NB4 (cell line): ENCODE data around the gene IMPACT.

Experiments used
- DNase-seq: peaks from one replicate; pipeline ENCODE4 v3.0.0; 2010; ENCODE audit warnings: low read depth
- H3K4me3 ChIP-seq: one replicate; pipeline ENCODE4 v1.5.1; 2011; ENCODE audit warnings: mild to moderate bottlenecking, low read depth, low read length, moderate library complexity
- MYC ChIP-seq: IDR thresholded peaks from 2 replicates; pipeline ENCODE4 v1.6.1; 2011; ENCODE audit warnings: low read depth, low read length
- POLR2A ChIP-seq: IDR thresholded peaks from 2 replicates; pipeline ENCODE4 v1.6.1; 2011; ENCODE audit warnings: mild to moderate bottlenecking; ENCODE audit not compliant: insufficient read length; ENCODE audit errors: extremely low read depth
- TF ChIP-seq, protein P1 (sequence below): IDR thresholded peaks from one replicate; pipeline ENCODE4 v1.5.1; 2012; ENCODE audit warnings: low read depth, low read length
- TF ChIP-seq, protein P2 (sequence below): IDR thresholded peaks from 2 replicates; pipeline ENCODE4 v1.6.1; 2011; ENCODE audit warnings: low read depth, low read length

The IMPACT gene

DNA sequence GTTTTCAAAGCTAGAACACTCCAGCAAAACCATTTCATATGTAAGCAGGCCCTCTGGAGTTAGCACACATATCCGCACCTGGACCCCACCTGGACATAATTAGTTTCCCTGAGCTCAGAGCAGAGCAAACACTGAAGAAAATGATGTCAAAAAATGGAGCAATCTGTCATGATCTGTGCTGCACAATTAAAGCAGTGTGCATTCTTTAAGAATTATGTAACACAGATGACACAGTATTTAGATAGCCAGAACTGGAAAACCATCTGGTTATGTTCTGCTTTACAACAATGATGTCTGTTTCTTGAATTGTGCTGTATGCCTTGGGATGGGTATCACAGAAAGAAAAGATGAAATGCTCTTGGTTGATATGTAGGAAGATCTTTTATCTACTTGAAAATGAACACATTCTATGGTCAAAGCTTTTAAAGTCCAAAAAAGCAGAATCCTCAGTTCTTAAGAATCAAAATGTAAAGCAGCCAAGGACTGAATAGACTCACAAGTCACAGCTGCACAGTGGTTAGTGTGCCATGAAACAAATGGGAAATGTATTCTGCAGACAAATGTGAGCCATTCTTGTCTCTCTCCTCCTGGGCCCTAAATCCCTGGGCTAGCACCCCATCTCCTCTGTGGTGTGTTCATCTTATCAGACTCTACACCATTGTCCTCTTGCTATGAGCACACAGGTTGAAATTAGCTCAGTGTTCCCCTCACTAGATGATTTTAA is 70.7 kb downstream of the IMPACT start:
- H3K4me3 ChIP-seq: no peak overlapping the region
- no peak for DNase-seq
- TF ChIP-seq, protein P1, sequence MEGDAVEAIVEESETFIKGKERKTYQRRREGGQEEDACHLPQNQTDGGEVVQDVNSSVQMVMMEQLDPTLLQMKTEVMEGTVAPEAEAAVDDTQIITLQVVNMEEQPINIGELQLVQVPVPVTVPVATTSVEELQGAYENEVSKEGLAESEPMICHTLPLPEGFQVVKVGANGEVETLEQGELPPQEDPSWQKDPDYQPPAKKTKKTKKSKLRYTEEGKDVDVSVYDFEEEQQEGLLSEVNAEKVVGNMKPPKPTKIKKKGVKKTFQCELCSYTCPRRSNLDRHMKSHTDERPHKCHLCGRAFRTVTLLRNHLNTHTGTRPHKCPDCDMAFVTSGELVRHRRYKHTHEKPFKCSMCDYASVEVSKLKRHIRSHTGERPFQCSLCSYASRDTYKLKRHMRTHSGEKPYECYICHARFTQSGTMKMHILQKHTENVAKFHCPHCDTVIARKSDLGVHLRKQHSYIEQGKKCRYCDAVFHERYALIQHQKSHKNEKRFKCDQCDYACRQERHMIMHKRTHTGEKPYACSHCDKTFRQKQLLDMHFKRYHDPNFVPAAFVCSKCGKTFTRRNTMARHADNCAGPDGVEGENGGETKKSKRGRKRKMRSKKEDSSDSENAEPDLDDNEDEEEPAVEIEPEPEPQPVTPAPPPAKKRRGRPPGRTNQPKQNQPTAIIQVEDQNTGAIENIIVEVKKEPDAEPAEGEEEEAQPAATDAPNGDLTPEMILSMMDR: no peak
- TF ChIP-seq MYC (no peak), POLR2A (no peak)
- TF ChIP-seq, protein P2, sequence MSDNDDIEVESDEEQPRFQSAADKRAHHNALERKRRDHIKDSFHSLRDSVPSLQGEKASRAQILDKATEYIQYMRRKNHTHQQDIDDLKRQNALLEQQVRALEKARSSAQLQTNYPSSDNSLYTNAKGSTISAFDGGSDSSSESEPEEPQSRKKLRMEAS: no peak

DNA sequence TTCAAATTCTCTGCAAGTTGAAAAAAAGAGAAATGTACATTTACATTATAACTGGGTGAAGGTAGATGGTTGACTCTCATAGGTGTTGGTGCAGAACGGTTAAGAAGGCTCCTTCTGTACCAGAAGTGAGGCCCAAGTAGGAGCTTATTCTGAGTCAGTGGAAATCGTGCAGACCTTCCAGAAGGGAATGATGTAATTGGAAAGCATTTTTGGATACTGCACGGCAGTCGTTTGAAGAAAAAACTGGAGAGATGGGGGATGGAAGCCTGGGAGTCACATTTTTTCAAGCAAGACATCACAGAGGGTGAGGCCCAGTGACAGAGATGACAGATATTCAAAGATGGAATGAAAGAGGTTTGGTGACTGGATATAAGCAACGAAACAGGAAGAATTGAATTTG is 73.3 kb downstream of the IMPACT start:
- no peak for DNase-seq
- no peak overlapping the region for H3K4me3 ChIP-seq
- TF ChIP-seq, protein P1: no peak
- TF ChIP-seq POLR2A (no peak), MYC (no peak)
- TF ChIP-seq, protein P2: no peak

DNA sequence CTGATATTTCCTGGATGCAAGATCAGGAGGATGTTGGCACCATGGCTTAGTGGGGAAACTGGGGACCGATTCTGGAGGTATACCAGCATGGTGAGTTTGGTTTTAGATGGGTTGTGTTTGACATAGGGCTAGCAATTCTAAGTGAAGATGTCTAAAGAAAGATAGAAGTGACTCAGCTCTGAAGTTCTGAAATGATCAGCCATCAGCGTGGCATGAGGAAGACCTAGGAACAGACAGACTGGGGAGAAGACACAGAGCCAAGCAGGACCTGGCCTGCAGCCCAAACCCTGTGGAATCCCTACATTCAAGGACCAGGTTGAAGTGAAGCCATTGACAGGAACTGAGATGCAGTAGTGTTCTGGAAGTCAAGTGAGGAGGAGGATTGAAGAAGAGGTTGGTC is 73.7 kb downstream of the IMPACT start:
- DNase-seq: no peak
- TF ChIP-seq, protein P1: no peak
- TF ChIP-seq MYC (no peak), POLR2A (no peak)
- TF ChIP-seq, protein P2: no peak
- no peak overlapping the region for H3K4me3 ChIP-seq

DNA sequence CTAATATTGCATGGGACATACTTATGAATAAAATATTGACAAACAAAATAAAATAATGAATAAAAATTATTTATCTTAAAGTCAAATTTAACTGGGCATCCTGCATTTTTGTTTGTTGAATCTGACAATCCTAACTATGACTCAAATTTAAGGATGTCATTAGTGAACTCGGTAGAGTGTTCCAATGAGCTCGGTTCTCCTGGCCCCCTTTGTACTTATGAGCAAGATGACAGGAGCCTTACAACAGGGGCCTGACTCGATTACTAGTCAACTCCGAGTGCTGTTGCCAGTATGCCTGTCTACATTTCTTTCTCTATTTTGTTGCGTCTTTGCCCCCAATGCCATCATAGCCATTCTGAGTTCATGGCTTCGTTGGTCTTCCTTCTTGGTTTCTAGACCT is 74.3 kb downstream of the IMPACT start:
- H3K4me3 ChIP-seq: no peak overlapping the region
- TF ChIP-seq MYC: no peak
- no peak for TF ChIP-seq POLR2A
- TF ChIP-seq, protein P1: no peak
- TF ChIP-seq, protein P2: no peak

DNA sequence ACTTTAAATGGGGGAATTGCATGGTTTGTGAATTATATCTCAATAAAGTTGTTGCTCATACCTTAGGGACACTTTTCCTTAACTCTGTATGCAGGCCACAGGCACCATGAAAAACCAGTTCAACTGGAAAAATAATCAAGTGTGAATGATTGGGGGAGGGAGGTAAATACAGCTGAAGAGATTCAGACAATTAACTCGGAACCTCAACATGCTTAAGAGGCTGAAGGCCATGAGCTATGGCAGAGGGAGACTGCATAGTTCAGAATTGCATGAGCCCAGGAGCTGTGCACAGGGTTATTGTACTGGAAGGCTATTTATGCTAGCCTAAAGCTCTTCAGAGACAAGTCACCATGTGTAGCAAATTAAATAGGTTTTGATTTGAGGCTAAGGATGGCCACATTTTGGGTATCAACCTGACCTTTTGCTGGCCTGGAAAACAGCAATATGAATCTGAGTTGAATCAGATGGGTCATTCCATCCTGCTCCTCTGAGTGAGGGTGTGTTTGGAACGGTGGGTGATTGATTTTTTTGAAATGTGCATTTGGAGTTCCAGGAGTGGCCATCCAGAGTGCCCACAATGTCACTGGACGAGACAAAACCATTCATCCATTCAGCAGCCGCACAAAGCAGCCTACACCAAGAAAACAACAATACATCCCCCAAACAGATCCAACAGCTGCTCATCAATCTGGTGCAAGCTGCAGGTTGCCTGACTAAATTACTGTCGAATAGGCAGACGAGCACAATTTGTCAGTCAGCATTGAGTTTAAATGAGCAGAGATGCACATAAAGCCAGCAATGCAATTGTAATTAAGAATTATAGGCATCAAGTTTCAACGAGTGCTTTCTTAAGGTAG is 76.4 kb downstream of the IMPACT start:
- H3K4me3 ChIP-seq: no peak overlapping the region
- TF ChIP-seq POLR2A (no peak), MYC (no peak)
- TF ChIP-seq, protein P2: no peak
- TF ChIP-seq, protein P1: no peak
- DNase-seq: no peak

More for the DNA sequence above, 74.3 kb downstream of the IMPACT start:
- no peak for DNase-seq
